EH (cell line): ENCODE measurements around the gene IFT20.

Source experiments
- DNase-seq: peaks from one replicate; pipeline ENCODE4 v3.0.0-alpha.2; 2015; ENCODE audit warnings: low read depth

Gene IFT20

GRCh38 chr17:28334666-28335200 is 539 bp downstream of the IFT20 start:
- DNase-seq = no peak

- peak; percentile 33 for DNase-seq
These were observed 1.1 kb downstream of the IFT20 start for GRCh38 chr17:28334171-28334570.

GRCh38 chr17:28333083-28333746 is 2.1 kb downstream of the IFT20 start:
- DNase-seq = peak; percentile 30

GRCh38 chr17:28331891-28332420 is 3.3 kb downstream of the IFT20 start:
- DNase-seq = no peak

GRCh38 chr17:28330671-28331070 is 4.6 kb downstream of the IFT20 start:
- DNase-seq = no peak

- peak; percentile 36 for DNase-seq
These were observed 6.9 kb downstream of the IFT20 start for GRCh38 chr17:28328325-28328724.

- peak; percentile 24 for DNase-seq
These were observed 7.6 kb downstream of the IFT20 start for GRCh38 chr17:28327709-28328108.

GRCh38 chr17:28327031-28327607 is 8.2 kb downstream of the IFT20 start:
- DNase-seq = no peak

GRCh38 chr17:28326114-28326513 is 9.2 kb downstream of the IFT20 start:
- no peak for DNase-seq

GRCh38 chr17:28325211-28325610 is 10.1 kb downstream of the IFT20 start:
- no peak for DNase-seq

- no peak for DNase-seq
These were observed 10.5 kb downstream of the IFT20 start for GRCh38 chr17:28324781-28325180.

GRCh38 chr17:28324267-28324745 is 11.0 kb downstream of the IFT20 start:
- DNase-seq = no peak

GRCh38 chr17:28320215-28321061 is 14.8 kb downstream of the IFT20 start:
- DNase-seq = no peak

- DNase-seq = no peak
These were observed 15.7 kb downstream of the IFT20 start for GRCh38 chr17:28319598-28319935.

- peak; percentile 98 for DNase-seq
These were observed 16.3 kb downstream of the IFT20 start, which contains the start of gene TMEM97 for GRCh38 chr17:28318759-28319597. TMEM97 (plus strand) TSS chr17:28319200; CDS start chr17:28319240, 40 bp downstream.

GRCh38 chr17:28317966-28318758 is 17.1 kb downstream of the IFT20 start:
- no peak for DNase-seq

- DNase-seq = no peak
These were observed 17.9 kb downstream of the IFT20 start for GRCh38 chr17:28317099-28317965.

GRCh38 chr17:28315846-28316705 is 19.2 kb downstream of the IFT20 start:
- no peak for DNase-seq

- DNase-seq = no peak
These were observed 21.4 kb downstream of the IFT20 start for GRCh38 chr17:28313841-28314240.
